GM18519 (cell line): ENCODE results near the gene RMND5B.
"Not testable (repeated sequence)": the region's sequence is repeated elsewhere in the genome, so short reads cannot be mapped to it uniquely, and the experiment has no call there.

Source experiments
- ATAC-seq: cut with Tn5 transposase; IDR thresholded peaks from one replicate; pipeline ENCODE4 v1.9.1; 2021; ENCODE audit warnings: mild to moderate bottlenecking, moderate library complexity; ENCODE audit not compliant: unreplicated experiment, low FRiP score

The RMND5B gene

DNA sequence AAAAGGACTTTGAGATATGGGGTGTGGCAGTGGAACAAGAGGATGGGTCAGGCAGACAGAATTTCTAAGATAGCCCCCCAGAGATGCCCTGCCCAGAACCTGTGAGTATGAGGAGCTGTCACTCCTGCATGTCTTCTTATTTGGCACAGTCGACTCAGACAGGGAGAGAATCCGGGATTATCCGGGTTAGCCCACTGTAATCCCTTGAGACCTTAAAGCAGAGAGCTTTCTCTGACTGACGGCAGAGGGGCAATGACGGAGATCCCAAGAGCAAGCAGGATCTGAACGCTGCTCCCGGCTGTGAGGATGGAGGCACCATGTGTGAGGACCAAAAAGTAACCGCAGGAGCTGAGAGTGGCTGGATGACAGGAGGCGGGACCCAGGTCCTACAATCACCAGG, 31.7 kb downstream of the RMND5B start:
- ATAC-seq = no peak

DNA sequence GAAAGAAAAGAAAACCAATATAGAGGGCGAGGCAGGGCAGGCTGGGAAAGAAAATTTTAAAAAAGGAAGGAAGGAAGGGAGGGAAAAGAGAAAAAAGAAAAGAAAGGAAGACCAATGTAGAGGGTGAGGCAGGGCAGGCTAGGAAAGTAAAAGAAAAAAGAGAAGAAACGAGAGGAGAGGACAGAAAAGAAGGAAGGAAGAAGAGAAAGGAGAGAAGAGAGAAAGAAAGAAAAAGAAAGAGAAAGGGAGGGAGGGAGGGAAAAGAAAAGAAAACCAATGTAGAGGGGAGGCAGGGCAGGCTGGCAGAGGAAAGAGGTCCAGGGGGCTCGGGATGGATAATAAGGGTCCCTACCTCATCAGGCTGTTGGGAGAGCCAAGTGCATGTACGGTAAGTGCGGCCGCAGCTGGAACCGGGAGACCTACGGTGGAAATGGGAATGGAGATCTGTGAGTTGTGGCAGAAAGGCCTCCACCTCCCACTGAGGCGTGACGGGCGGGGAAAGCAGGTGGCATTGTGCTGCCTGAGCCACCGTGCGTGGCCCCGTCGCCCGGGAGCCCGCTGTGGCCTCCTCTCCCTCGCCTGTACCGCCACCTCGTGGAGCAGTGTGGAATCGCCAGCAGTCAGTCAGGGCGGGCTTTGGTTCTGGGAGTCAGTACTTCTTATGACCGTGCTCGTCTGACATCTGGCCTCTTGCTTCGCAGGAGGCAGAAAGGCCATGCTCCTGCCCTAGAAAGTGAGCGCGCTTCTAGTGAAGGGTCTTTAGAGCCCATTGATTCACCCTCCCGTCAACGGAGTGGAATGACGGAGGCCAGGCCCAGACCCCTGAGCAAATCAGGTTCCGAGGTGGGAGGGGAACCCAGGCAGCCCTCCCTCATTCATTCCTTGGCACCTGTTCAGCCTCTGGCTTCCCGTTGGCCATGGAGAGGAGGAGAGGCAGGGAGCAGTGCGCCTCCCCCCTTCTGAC, 33.2 kb downstream of the RMND5B start:
- no peak for ATAC-seq

DNA sequence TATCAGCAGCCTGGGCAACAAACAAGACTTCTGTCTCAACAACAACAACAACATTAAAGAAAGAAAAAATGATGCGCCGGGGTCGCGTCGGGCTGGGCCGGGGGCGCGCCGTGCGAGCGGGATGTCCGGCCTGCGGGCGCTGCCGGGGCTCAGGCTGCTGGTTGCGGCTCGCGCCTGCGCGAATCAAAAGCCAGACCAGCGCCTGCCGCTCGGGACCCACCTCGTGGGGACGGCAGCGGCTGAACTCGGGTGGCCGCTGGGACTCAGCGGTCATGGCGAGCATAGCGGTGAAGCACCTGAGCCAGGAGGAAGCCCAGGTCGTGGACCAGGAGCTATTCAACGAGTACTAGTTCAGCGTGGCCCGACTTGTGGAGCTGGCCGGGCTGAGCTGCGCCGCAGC, 34.8 kb downstream of the RMND5B start:
- ATAC-seq = no peak

DNA sequence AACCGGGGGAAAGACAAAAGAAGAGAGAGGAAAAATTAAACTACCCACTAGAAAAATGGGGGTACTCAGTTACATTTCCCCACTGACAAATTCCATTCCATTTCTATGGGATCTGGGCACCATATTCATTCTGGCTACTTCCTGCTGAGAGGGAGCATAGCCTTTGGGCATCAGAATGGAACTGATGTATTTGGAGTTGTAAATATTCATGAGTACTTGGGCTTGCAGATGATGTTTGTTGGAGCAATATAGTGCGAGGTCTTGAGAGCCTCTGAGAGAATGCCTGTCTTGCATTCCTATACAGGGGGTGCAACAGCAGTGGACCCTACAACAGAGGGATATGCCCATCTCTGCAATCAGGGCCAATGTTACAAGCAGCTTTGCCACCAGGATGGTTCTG, 39.6 kb downstream of the RMND5B start:
- ATAC-seq = no peak

DNA sequence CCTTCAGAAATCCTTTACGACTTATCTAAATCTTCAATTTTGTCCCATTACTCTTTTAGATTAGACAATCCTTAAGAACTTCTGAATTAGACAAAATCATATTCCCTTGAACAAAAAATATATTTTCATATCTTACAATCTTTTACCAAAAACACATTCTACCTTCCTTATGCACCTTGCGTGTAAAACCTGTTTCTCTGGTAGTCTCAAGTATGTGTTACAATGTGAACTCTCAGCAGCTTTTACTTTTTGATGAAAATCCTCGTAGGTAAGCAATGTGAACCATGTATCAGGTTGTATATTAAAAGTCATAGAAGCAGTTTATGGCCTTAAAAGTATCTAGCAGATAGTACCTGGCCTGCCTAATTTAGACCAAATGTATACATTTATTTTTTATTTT, 43.6 kb downstream of the RMND5B start:
- ATAC-seq = no peak

DNA sequence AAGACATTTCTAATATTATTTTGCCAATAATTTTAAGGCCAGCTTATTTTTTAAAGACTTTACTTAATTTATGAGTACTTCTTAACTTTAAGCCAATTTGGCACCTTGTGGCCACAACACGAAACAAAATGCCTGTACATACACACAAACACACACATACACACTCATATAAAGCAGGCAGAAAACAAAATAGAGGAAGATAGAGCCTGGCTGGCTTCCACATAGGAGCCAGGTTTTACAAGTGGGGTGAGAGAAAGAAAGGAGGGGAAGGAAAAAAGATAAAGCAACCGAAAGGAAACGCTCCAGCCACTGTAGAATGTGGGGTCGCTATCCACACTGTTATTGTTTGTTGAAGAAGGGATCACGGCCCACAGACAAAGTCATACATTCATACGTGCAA, 46.0 kb downstream of the RMND5B start:
- ATAC-seq = no peak

DNA sequence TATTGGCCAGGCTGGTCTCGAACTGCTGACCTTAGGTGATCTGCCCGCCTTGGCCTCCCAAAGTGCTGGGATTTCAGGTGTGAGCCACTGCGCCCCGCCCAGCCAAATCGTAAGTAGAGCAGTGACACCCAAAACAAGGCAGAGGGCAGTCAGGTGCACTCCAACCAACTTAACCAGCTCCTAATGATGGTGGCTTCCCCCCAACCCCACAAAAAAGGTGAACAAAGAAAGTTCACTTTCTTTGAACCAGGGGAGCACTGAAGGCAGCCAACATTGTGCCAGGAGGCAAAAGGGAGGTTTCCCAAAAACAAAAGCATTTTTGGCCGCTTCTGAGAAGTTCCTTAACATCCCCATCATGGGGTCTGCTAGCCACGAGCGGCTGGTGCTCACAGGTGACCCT, 46.8 kb downstream of the RMND5B start:
- ATAC-seq = no peak

DNA sequence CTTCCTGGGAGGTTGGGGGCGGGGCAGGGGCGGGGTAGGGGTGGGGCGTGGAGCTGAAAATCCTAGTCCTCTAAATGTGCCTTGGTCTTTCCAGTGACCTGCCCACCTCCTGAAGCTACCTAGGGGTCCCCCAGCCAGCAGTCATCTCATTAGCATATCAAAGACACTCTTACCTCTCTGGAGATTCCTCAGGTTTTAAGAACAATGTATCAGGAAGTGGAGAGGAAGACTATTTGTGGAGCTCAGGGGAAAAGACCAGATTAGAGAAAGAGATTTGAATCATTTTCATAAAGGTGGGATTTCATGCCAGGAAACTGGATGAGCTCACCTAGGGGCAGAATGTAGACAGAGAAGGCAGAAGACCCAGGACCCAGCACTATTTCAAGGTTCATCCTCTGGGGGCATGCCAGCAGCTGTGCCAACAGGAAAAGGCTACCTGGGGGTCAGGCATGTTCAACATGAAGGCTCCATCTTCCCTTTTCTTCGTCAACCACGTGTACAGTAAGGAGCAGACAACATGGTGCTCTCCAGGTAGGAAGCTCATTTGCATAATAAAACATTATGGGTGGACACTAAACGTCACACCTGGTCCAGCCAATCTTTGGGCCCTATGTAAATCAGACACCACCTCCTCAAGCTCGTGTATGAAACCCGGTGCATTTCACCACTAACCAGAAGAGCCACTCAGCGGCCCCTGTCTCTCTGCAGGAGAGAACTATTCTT, 49.5 kb downstream of the RMND5B start:
- ATAC-seq = no peak

DNA sequence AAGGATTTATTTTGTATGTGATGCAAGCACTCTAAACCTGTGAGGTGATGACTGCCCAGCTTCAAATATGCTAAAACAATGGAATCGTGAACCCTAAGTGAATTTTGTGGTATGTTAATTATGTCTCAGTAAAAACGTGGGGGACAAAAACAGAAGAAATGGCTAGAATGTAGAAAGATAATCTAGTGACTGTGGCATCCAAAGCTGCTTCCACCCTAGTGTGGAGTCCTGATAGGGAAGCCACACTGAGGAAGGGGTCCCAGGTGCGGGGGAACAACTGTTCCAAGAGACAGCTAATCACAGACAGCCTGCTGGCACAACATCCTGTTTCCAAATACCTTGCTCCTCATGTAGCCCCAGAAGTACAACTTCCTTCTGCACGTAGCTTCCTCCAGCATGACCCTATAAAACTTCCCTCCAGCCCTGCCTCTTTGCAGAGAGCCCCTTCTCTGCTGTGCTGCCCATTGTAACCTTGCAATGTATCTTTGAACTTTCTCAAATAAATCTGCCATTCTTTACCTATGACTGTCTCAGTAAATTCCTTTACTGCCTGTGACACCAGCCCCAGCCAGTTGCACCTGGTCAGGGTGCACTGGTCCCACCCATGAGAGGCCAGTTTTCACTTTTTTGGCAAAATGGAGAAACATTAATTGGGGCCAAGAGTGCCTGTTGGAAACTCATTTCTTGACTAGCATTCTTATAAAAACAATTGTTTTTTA, 51.5 kb downstream of the RMND5B start:
- no peak for ATAC-seq

DNA sequence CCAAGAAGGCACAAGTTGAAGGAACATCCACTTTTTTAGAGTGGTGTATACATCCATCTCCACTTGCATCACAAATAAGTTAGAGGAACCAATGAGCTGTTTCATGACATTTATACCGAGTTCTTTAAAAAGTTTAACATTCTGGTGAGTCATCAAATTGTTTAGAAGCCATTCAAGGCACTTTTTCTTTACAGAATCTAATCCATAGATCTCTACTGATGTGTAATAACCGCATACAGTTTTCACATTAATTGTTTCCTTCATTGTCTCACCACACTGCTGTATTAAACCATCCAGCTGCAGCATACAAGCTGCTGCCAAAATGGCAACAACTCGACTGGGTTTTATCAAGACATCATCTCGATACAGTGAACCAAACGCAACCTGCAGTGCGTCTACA, 55.6 kb downstream of the RMND5B start:
- ATAC-seq = no peak

DNA sequence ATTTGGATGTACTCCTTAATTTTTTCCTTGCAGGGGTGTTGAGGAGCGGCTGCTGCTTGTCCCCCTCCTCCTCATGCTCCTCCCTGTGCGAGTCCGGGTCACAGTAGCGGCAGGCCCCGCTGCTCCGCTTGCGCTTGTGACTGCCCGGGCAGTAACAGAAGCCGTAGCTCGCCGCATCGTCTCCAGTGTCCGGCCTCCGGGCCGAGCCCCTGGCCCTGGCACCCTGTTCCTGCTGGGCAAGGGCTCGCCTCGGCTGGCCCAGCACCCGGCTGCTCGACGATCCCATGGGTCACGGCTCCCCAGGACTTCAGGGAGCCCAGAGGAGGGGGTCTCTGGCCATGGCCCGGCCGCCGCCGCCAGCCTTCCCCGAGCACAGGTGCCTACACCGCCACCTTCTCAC, 56.2 kb downstream of the RMND5B start, which contains the start of gene GMCL2:
Gene GMCL2 (minus strand): TSS at position 358 of the 400 bp plus-strand sequence. CDS start 72 bp downstream, at position 286.
- ATAC-seq = no peak

DNA sequence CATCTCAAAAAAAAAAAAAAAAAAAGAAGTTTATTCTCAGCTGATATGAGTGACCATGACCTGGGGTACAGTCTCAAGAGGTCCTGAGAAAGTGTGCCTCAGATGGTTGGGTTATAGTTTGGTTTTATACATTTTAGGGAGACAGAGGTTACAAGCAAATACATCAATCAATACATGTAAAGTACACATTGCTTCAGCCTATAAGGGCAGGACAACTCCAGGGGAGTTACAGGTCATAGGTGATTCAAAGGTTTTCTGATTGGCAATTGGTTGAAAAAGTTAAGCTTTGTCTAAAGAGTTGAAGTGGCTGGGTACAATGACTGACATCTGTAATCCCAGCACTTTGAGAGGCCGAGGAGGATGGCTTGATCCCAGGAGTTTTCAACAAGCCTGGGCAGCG, 58.6 kb downstream of the RMND5B start:
- no peak for ATAC-seq

DNA sequence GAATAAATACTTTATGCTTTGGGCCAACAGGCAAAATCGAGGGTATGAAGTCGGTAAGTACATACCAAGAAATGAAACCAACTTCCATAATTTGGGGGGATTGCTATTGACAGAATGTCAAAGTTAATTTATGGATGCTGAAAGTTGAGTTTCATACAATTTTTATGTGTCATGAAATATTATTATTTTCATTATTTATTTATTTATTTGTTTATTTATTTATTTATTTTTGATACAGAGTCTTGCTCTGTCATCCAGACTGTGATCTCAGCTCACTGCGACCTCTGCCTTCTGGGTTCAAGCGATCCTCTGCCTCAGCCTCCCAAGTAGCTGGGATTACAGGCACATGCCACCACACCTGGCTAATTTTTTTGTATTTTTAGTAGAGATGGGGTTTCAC, 60.8 kb downstream of the RMND5B start:
- no peak for ATAC-seq

DNA sequence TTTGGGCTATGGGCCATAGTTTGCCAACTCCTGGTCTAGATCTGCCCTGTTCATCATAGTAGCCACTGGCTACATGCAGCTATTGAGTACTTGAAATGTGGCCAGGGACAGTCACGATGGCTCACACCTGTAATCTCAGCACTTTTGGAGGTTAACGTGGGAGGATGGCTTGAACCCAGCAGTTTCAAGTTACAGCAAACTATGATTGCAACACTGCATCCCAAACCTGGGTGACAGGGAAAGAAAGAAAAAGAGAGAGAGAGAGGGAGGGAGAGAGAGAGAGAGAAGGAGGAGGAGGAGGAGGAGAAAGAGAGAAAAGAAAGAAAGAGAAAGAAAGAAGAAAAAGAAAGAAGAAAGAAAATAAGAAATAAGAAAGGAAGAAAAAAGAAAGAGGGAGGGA, 61.4 kb downstream of the RMND5B start:
- ATAC-seq = no peak

DNA sequence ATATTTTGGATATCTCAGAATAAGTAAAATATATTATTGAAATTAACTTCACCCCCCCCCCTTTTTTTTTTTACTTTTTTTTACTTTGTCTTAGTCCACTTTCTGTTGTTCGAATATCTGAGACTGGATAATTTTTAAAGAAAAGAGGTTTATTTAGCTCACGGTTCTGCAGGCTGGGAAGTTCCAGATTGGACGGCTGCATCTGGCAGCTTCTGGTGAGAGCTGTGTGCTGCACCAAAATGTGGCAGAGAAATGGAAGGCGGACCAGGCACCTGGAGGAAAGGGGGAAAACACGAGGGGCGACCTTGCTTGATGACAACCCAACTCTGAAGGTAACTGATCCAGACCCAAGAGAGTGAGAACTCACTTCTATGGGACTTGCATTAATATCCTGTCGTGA, 62.0 kb downstream of the RMND5B start:
- no peak for ATAC-seq

DNA sequence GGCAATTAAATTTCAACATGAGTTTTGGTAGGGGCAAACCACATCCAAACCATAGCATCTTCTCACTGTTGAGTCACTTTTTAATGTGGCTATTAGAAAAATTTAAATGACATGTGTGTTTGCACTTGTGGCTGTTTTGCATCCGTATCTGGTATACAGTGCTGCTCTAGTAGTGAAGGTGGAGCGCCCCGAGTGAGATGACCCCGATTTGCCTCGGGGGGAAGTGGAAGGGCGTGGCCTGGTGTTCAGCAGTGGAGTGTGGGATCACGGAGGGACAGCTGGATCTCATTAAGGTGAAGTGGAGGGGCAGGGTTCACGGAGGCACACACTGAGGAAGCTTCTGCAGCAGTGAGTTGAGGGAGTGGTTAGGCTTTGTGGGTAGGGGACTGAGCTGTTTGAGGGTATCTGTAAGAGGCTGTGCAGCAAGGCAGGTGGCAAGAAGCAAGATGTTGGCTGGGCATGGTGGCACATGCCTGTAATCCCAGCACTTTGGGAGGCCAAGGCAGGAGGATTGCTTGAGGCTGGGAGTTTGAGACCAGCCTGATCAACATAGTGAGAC, 62.5 kb downstream of the RMND5B start:
- no peak for ATAC-seq

DNA sequence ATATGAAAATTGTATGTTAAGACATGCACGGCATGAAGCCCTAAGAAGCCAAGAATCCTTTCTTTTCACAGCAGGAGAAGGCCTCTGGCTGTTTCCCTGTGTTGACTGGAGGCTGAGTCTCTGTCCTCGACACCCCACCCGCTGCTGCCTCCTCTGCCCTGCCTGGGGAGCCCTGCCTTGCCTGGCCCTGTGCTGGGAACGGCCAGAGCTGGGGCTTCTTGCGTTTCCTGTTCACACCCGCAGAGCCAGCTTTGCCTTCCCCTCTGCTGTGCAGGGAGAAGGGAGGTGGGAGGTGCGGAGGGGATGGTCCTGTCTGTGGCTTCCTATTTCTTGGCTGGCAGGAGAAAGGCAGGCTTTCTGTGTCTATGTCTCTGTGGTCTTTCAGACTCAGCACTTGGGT, 63.2 kb downstream of the RMND5B start:
- no peak for ATAC-seq

DNA sequence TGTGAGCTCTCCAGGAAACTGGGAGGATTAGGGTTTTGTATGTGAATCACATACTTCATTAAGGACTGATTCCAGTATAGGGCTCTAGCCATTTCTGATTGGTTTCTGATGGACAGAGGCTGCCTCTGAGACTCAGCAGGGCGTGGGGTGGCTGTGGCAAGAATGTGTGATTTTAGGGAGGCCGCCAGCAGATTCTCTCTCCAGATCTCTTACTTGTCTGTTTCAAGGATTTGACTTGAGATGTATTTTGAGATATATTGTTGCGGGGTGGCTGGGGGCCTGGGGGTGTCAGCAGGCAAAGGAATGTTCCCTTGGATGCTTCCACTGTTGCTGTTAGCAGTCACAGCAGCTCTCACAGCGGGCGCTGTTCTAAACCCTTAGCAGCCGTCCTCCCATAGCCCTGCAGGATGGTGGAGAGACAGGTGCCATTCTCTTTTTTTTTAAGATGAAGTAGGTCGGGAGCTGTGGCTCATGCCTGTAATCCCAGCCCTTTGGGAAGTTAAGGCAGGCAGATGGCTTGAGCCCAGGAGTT, 65.5 kb downstream of the RMND5B start:
- ATAC-seq = no peak

DNA sequence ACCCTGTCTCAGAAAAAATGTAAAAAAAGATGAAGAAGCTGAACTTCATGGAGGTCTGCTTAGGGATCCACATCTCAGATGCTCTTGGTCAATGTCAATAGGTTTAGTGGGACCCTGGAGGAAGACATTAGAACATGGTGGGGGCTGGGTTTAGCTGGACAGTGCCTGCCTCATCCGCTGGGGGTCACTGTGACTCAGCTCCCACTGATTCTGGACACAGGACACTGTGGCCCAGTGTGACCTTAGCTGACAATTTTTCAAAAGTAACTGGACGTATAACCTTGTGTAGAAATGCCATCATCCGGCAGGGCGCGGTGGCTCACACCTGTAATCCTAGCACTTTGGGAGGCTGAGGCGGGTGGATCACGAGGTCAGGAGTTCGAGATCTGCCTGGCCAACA, 66.2 kb downstream of the RMND5B start:
- ATAC-seq = no peak

DNA sequence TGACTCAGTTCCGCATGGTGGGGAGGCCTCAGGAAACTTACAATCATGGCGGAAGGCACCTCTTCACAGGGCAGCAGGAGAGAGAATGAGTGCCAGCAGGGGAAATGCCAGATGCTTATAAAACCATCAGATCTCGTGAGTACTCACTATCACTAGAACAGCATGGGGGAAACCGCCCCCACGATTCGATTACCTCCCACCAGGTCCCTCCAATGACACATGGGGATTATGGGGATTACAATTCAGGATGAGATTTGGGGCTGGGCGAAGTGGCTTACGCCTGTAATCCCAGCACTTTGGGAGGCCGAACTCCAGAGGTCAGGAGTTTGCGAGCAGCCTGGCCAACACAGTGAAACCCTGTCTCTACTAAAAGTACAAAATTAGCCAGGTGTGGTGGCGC, 67.3 kb downstream of the RMND5B start:
- not testable (repeated sequence) for ATAC-seq
